Left renal cortex interstitium (tissue), 4 donors: ENCODE measurements around the gene EN1. TPM values are rescaled to one million over a fixed set of nuclear protein-coding genes. Genes with fewer than 3 reads are reported as not detected.

ENCODE experiments used
- DNase-seq, 4 donors: peaks; one replicate each; pipeline ENCODE4 v3.0.0-alpha.2; 2013; ENCODE audit warnings: low read depth in 4 of 4, low spot score in 2 of 4, missing footprints in 1 of 4
- polyA plus RNA-seq, 4 donors: library from polyadenylated mRNA; unstranded; fragments of 120-200 nt; gene quantifications; one replicate each; pipeline ENCODE4 v1.2.1, GENCODE V29; 2013; ENCODE audit not compliant: insufficient read length in 4 of 4

EN1 gene
- polyA plus RNA-seq, 4 donors, result 0.13 TPM; not detected in 3

DNA sequence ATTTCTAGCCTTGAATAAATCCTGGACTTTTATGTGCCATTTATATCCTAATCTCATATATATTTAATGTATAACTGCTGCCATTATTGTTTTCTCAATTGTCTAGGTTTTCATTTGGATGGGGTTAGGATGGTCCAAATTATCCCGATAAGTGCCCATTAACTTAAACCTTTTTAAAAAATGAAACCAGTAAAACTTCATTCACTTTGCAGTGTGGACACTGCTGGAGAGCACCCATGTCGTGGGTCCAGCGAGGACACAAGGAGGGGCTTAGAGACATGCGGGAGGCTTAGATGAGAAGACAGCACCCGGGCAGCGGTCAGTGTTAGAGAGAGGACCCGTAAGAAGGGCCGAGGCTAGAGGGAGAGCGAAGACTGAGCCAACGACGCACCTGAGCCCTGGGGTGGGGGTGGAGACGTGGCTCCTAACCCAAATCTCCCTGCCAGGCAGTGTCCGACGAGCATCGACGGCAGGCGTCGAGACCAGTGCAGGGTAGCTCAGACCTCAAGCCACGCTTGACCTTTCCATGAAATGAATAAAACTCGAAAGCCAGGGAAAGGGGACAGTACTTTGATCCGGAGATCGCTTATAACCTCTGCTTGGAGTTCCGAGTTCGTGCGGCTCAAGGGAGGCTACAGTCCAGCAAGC lies 9.0 kb upstream of the EN1 start:
- no peak for DNase-seq

DNA sequence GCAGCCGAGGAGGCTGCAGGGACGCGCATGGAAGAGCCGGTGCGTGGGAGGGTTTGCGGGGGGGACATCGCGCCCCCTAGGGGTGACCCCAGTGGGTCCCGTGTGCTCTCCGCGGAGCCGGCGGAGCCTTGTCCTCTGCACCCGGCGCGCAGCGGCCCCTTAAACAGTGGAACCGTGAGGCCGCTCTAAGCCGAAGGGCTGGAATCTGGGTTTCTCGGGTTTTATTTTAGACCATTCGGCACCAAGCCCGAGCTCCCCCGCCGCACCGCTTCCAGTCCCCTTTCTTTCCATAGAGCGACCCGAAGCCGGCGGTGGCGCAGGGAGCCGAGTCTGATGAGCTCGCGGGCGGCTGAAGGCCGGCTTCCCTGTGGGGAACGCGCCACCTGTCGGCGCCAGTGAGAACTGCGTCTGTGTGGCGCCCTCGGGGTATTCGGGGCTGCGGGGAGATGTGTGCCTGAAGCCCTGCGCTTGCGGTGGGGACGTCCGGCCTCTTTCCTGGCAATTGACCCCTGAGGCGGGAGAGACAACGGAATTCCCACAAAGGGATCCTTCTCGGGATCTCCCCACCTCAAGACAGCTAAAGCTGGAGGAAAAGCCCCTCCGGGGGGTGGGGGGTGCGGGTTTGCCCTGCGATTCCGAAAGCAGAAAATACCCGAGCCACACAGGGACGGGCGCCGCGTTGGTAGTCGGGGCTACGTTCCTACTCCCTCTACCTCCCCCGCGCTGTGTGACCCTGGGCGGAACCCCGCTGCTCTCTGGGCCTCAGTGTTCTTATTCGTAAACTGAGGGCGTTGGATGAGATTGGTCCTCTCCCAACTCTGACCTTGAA lies 8.2 kb upstream of the EN1 start:
- DNase-seq, result peak in 1 of 4 donors; percentile 71

DNA sequence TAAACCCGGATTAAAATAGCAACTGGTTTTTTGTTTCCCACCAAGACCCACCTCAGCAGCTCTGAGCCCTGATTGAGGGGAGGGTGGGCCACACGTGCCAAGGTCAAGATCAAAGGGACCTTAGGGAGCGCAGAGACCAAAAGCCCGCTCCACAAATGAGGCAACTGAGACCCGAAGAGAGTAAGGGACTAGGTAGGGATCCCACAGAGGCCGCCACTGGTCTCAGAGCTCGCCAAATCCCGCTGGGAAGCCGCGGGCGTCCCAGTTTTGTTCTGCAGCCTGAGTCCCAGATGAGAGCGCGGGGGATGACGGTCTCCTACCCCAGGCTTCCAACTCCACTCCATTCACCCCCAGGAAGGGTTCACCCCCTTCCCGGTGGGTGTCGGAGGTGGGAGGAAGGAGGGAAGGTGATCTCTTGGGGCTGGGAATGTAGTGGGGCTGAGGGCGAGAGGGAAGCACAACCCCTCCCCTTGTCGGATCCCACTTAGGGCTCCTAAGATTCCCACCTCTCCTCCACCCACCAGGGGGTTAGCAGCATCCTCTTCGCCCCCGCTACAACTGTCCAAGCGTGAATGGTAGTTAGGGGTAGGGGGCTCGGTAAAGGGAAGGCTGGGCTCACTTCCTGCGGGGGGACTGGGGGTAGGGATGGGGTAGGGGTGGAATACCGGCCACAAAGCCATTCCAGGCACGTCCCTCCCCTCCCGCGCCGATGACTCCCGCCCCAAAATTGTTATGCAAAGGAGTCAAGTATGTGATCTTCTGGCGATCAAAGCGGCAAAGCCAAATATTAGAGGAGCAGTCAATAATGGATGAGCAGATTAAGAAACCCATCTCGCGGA lies 7.3 kb upstream of the EN1 start:
- DNase-seq, result no peak

DNA sequence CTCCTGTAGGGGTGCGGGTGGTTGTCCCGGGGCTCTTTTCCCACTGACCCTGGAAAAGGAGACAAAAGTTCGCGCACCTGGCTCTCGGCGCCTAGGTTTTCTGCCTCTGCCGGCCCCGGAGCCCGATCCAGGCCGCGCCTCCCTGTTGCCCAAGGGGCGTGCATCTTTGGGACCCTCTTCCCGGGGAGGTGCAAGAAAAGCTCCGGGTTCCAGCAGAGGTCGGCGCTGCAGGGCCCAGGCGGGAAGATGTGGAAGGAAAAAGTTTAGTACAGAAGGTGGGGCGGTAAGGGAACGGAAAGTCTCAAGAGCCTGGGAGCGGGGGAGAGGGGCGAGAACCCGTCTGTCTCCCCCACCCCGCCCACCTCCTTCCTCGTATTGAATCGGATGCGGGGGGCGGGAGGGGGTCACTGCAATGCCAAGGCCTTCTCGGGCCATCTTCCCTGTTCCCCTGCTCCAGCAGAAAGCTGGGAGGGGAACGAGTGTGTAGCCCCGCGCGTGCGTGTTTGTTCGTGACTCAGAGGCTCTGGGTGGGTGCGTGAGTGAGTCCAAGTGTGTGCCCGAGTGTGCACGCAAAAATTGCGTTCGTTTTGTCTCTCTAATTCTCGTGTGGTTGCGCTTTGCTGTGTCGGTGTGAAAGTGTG lies 6.3 kb upstream of the EN1 start:
- no peak for DNase-seq

DNA sequence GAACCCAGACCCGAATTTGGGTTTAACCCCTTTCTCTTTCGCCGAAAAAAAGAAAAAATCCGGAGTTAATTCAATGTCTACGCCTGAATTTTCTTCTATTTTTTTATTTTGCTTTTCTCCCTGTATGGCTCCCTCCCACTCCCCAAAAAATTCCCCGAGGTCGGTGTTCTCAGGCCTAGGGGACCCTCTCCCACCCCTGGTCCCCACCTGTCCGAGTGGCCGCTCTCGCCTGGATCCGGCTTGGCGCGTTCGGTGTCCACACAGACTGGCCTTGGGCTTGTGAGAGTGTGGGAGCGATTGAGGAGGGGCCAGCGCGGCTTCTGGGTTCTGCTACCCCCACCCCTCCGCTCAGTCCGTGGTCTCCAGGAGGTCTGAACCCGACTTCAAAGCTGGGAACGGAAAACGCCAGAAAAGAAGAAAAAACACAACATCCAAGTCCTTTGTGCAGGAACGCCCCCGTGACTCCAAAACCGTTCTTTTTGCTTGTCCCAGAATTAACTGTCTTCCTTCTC lies 5.7 kb upstream of the EN1 start:
- DNase-seq, result no peak

DNA sequence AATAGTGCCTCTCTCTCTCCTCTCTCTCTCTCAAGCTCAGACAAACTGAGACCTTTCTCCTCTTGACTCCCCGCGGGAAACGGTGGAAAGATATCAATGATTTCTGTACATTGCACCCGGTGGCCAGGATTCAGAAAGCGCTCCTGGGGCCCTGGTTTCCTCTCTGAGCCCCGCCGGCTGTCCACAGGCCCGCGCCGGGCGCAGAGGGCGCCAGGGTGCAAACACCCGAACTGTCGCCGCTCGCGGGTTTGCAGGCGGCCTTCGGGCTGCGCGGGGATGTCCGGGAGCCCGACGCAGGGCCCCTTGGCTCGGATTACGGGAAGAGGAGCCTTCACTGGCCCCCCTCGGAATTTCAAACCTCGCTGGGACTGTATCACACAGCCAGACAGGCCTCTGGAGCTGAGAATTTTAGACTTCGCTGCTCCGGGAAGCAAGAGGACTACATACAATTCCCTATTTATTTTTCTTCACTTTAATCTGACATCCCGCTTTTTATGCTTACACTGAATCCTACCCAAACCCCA lies 5.2 kb upstream of the EN1 start:
- no peak for DNase-seq

DNA sequence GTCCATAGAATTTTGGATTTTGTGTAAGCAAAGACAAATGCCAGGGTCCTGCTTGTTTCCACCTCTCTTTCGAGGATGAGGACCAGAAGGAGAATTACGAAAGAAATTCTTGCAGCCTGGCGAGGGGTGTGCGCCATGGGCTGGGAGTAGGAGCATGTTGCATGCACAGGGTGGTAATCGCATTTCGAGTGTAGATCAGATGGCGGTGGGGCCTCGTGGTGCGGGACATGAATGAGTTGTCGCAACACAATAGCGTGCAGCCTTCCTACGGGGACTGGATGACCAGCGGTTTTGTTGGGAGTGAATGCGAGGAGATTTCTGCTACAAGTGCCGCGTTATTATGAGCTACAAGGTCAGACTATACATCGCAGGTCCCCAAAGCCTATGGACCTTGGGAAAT lies 4.2 kb upstream of the EN1 start:
- DNase-seq, result no peak

DNA sequence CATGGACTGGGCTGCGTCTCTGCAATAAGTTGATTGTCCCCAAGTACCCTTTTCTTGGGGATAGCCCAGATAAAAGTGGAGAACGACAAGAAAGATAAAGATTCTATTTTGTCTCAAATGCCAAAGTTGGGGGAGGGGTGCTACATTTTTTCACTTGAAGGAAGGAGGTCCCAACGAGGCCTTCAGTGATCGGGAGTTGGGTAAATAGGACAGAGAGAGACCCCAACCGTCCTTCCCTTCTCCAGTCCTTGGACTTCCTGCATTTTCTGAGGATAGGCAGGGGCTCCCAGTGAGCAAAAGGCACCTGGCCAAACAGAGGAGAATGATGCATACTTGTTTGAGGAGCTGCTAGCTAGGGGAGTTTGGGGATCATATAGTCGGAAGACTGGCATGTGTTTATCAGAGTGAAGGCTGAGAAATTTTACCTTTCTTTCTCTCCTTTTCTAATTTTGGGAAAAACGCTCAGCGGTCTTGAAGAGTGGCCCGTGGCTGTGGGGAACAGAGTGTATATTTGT lies 3.5 kb upstream of the EN1 start:
- DNase-seq, result no peak

DNA sequence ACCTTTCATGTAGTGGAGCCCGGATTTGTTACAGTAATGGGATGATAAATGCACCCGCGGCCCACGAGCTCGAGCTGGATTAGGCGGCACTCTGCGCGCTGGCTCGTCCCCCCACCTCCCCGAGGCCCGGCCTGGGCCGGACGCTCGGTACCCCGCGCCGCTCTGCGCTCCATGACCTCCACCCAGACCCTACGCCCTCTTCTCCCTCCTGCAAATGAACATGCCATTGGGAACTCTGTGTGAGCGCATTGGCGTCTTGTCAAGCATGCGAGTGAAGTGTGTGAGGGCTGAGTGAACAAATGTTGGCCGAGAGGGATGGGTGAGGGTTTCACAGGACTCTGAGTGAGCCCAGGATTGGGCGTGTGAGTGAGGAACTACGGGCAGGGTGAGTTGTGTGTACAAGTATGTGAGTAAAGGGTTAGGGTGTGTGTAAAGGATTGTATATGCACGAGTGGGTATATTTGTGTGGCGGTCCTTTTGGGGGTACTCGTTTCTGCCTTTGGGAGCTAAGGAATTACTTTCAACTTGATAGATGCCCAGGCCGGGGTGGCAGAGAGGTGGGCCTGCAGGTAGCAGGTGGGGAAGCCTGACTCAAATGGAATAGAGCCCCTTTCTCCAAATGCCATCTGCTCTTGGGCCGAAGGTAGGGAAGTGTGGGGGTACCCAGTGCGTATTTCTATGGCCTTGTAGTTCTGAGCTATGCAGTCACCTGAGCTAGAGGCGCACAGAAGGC lies 2.9 kb upstream of the EN1 start:
- DNase-seq, result no peak

DNA sequence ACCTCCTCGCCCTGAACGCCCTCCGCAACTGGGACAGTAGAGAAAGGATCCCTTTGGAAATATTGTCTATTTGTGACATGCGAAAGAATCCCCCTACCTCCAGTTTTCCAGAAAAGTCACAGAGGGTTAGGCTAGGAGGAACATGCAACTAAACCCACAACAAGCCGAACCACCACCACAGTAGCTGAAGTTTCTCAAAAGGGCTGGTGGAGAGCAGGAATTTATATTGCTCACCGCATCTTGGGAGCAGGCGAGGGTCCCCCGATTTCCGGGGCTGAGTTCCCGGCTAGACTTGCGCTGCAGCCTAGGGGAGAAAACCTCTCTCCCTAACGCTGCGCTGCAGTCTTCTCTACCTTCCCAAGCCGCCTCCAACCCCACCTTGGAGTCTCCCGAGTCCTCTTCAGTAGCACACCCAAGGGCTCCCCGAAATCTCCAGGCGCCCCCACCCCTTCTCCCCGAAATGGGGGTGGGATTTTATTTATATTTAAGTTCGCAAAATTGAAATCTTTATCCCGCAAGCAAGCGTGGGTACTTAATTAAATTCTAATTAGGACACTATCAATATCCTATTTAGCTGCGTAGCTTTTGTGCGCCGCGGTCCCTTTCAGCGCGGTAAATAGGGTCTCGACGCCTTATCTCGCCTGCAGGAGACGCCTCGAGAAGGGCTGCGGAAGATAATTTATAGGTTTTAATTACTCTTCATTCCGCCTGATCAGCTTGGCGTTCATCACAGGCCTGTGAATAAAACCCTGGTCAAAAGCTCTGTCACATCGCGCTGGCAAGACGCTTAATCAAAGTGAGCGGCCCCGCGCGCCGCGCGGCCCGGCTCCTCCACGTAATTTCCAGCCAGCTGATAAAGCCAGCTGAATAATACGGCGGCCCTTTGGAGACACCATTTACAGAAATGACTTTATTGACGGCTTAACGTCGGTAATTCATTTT lies 2.0 kb upstream of the EN1 start:
- no peak for DNase-seq

DNA sequence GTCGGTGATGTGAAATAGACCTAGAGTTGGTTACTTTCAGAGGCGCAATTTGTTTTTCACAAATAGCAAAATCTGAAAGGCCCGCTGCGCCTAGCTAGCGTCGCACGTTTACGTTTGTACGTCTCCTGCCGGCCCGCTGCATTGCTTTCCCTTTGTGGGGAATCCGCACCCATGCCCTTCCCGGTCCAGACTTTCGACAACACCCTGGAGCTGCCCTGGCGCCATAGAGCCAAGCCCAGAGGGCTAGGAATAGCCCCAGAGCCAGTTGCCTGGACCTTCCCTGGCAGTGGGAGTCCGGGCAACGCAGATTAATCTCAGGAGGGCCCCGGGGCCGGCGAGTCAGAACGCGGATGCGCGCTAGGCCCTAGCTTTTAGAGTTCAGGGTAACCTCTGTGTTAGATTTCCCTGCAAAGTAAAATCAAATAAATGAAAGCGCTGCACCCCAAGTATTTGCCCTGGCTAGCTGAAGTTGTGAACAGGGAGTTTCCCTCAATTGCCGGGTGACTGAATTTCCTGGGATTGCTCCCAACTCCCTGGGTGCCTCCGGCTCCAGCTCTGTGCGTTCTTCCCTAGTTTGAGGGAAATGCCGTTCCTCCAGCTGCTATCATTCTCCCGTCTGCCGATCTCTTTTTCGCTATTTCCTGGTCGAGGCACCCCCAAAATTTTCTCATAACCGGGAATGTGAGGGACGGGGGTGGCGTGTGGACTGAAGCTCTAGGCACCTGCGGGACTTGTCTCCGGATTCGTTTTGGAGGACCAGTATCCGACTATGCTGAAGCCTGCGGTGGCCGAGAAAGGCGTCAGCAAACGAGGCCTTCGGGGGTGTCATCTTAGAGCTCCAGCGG lies 1.2 kb upstream of the EN1 start:
- no peak for DNase-seq

DNA sequence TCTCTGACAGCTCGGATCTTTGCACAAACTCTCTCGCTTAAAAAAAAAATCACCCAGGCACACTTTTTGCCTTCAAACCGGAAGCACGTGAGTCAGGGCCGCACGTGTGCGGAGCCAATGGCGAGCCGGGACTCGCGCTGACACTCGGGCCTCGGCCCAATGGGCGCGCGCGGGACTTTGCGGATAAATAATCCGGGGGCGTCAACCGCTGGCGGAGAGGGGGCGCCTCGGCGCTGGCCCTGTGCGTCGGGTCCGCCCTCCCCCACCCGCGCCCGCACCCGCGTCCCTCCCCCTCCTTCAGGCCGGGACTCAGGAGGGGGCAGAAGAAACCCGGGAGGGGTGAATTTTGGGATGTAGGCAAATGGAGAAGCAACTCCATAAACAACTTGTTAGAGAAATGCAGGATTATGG lies 319 bp upstream of the EN1 start:
- DNase-seq, result no peak

DNA sequence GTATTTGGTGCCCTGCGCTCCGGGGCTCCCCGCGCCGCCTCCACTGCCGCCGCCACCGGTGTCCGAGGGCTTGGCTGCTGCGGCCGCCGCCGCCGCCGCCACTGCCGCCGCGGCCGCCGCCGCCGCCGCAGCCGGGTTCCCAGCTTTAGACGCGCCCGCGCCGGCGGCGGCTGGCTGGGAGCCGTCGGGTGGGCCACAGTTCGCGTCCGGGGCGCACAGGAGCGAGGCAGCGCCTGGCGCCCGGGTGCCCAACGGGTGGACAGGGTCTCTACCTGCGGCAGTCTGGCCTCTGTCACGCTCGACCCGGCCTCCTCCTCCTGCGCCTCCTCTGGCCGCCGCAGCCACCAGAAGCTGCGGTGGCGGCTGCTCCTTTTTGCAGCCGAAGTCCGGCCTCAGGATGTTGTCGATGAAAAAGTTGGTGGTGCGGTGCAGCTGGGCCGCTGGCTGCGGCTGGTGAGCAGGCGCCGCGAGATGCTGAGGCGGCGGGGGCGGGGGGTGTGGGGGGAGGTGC lies 951 bp downstream of the EN1 start:
- no peak for DNase-seq

DNA sequence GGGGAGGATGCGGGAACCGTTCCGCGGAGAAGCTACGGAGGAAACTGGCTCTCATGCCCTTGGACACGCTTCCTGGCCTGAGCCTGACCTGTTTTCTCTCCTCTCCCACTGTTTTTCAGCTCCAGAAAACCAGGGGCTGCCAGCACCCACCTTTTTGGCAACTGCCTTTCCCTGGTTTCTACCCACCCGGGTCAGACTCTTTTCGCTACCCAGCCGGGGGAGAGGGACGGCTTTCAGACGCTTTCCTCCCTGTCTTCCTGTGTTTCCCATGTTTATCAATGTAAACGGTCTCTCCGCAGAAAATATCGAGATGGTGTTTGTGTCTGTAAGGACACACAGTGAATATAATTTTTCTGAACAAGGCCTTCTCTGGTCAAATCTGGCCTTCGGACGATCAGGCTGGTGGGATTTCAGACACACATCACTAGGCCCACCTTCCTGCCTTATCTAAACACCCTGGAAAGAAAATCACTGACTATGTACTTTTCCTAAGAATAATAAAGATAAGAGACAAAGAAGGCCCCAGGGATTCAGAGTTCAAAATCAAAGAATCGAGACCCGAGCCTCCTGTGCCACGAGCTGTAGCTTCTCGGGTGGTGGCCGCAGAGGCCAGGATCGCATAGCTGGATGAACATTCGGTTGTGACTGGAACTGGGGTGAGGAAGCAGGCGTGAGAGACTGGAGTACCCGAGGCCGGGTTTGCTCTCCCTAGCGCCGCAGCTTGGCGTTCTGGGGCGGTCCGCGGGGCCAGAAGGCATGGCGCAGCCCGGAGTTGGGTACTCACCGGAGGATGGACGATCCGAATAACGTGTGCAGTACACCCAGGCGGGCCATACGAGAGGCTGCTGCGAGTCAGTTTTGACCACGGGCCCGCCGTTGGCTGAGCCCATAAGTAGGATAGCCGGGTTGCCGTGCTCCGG lies 1.7 kb downstream of the EN1 start:
- DNase-seq, result no peak

DNA sequence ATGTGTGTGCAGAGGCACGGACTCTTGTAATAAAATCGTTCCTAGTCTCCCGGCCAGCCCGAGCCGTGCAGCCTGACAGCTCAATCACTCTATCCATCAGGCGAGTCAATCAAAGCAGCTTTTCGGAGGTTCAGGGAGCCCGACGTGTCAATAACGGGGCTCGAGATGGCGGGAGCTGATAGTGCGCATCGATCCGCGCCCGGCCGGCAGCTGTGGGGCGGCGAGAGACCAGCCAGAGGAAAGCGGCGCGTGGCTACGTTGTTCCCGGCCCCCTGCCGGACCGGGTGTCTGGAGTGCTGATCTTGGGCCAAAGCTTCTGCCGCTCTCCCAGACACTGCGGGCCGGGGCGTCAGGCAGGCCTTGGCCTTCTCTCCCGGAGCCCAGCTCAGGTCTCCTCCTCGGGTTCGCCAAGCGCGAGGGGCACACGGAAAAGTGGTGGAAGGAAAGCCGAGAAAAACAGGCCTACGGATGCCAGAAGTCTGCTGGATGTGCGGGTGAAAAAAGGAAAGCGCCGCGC lies 2.4 kb downstream of the EN1 start:
- no peak for DNase-seq
